ENCODE results near the gene MYADML2. TPM values are rescaled to one million over a fixed set of nuclear protein-coding genes. Genes with fewer than 3 reads are reported as not detected.

MYADML2 gene
- total and polyA plus RNA-seq, 8 donors: not detected

GRCh38 chr17:81993729-81994592 lies 46.9 kb upstream of the MYADML2 start:
- peak overlapping the region in 2 of 5 donors; percentile 16 to 59 for H3K27ac ChIP-seq
- H3K4me1 ChIP-seq: peaks cover 20 to 53% (median 51%) of the 10 kb centered on the region in 4 donors
- H3K36me3 ChIP-seq: peaks cover 0 to 52% (median 25%) of the 10 kb centered on the region in 4 donors
- H3K27me3 ChIP-seq: no peaks in the 10 kb centered on the region
- no peaks in the 10 kb centered on the region for H3K9me3 ChIP-seq
- DNase-seq: no peak
- intact Hi-C loops (cut with DNase I; ENCODE audit: low total_unique reads): no loop called here
- H3K4me3 ChIP-seq: peak overlapping the region in 1 of 4 donors; percentile 3
- WGBS, 5 donors: 91 to 94% (median 92%) methylated on average over 24 to 37 of the region's 37 CpGs
- TF ChIP-seq POLR2A (IDR thresholded peaks at IDR 0.05): no peak
- TF ChIP-seq CTCF (IDR thresholded peaks at IDR 0.05): no peak
- TF ChIP-seq POLR2AphosphoS5 (IDR thresholded peaks at IDR 0.05): no peak
- no peak for TF ChIP-seq EP300 (IDR thresholded peaks at IDR 0.05)

GRCh38 chr17:81992306-81993102 lies 45.5 kb upstream of the MYADML2 start:
- intact Hi-C loops (cut with DNase I; ENCODE audit: low total_unique reads): no loop called here

GRCh38 chr17:81991684-81992305 lies 44.8 kb upstream of the MYADML2 start:
- peak overlapping the region; percentile 61 to 77 (median 76) for H3K27ac ChIP-seq
- H3K9me3 ChIP-seq: no peaks in the 10 kb centered on the region
- intact Hi-C loops (cut with DNase I; ENCODE audit: low total_unique reads): no loop called here
- H3K4me1 ChIP-seq: peaks cover 20 to 53% (median 51%) of the 10 kb centered on the region in 4 donors
- WGBS, 5 donors: 20 to 28% (median 22%) methylated on average over 13 to 31 of the region's 31 CpGs
- H3K36me3 ChIP-seq: peaks cover 0 to 59% (median 34%) of the 10 kb centered on the region in 4 donors
- peak; percentile 92 to 96 for DNase-seq
- no peaks in the 10 kb centered on the region for H3K27me3 ChIP-seq
- no peak for TF ChIP-seq POLR2A (IDR thresholded peaks at IDR 0.05)
- TF ChIP-seq POLR2AphosphoS5 (IDR thresholded peaks at IDR 0.05): peak; percentile 4 to 78 (median 72)
- peak in 1 of 7 experiments; percentile 25 for TF ChIP-seq CTCF (IDR thresholded peaks at IDR 0.05)
- peak overlapping the region in 3 of 4 donors; percentile 17 to 28 (median 22) for H3K4me3 ChIP-seq

More at GRCh38 chr17:81992306-81993102, 45.5 kb upstream of the MYADML2 start:
- no peaks in the 10 kb centered on the region for H3K27me3 ChIP-seq
- TF ChIP-seq POLR2A (IDR thresholded peaks at IDR 0.05) (no peak), POLR2AphosphoS5 (IDR thresholded peaks at IDR 0.05) (no peak), CTCF (IDR thresholded peaks at IDR 0.05) (no peak), EP300 (IDR thresholded peaks at IDR 0.05) (no peak)
- H3K9me3 ChIP-seq: no peaks in the 10 kb centered on the region
- peaks cover 0 to 57% (median 32%) of the 10 kb centered on the region in 4 donors for H3K36me3 ChIP-seq
- peaks cover 20 to 53% (median 51%) of the 10 kb centered on the region in 4 donors for H3K4me1 ChIP-seq
- H3K27ac ChIP-seq: peak overlapping the region; percentile 61 to 77 (median 76)
- no peak for DNase-seq
- 61 to 73% (median 65%) methylated on average over 18 to 31 of the region's 31 CpGs for WGBS, 5 donors
- peak overlapping the region in 3 of 4 donors; percentile 17 to 28 (median 22) for H3K4me3 ChIP-seq
